Endothelial cell of hepatic sinusoid (primary cell): ENCODE data around the gene FAM107B.

Experiments
- in situ Hi-C: cut with HindIII; loops from 2 replicates; pipeline ENCODE4 v1.10.0; 2017; ENCODE audit warnings: low sequenced_read_pairs

FAM107B gene

DNA sequence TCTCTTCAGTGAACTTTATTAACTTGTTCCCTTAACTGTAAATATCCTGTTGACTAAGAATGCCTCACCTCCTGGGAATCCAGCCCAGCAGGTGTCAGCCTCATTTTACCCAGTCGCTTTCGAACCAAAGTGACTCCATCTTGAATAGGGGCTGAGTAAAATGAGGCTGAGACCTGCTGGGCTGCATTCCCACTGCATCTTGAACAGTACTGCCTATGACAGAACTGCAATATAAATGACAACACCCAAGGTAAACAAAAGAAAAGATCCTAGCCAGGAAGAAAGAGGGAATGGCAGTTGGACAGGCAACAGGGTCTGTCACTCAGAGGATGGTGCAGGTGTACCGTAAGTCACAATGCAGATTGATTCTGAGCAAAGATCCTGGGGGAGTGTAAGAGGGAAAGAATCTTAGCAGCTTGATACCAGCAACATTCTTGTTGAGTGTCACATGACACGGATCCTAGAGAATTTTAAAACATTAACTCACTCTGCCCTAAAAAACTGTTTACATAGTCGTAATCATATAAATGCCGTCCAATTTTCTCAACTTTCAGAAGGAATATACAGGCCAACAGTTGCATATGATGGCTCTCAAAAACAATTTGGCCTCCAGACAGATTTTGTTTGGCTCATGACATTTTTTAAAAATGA lies 4.4 kb upstream of the FAM107B start:
- in situ Hi-C loops, result no loop called here

GRCh38 chr10:14776546-14776945 lies 1.8 kb upstream of the FAM107B start:
- in situ Hi-C loops, result no loop called here

GRCh38 chr10:14775656-14776055 lies 959 bp upstream of the FAM107B start:
- in situ Hi-C loops, result no loop called here

DNA sequence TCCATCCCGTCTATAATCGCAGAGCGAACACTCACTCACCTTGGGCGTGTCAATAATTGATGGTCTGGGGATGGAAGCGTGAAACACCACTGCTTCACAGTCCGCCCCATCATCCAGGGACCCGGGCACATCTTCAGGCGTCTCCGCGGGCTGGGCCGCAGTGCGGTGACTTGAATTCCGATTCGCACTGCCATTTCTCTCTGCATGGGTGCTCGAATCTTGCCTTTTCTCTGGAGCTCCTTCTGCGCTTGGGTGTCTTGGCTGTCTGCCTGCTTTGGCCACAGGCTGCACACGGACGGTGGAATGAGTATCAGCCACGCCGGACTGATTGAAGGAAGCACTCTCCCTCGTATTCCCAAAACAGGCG lies 500 bp downstream of the FAM107B start:
- in situ Hi-C loops, result no loop called here

DNA sequence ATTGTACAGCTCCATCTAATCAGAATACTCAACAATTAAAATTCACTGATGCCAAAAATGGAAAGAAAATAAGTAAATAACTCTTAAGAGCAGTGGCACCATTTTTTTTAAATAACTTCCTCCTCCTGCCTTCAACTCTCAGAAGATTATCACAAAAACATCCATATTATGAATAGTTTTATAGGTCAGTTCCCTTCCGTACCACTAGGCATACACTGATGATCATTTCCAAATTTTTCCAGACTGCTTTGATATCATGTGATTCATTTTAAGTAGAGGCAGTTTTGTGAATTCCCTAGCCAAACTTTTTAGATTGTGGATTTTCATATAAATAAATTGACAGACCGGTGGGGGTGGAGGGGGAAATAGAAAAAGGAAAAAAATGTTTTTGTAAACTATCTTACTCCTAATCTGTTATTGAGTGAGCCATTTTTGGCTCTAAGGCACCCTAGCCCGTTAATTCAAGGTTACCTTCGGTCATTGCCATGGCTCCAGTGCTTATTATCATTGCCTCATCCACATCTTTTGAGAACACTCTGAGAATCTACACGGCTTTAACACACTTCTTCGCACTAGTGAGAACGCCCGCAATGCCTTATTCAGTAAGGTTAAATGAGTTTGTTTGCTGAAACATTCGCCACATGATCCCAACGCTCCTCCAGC lies 1.0 kb downstream of the FAM107B start:
- in situ Hi-C loops, result no loop called here

DNA sequence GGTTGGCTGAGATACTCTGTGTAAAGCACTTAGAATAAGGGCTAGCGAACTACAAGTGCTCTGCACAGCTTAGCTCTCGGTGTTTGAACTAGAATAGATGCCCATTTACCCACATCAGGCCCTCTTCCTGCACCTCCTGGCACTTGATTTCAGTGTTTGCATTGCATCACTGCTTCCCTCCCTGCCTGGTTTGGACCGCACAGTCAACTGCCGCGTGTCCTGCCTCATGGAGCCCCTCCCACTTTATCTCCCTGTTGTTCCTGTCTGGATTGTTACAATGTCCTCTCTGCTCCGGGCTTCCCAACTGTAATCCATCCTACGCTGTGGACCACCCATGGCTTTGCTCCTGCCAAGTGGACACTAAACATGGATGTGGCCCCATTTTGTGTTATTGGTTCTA lies 2.3 kb downstream of the FAM107B start:
- in situ Hi-C loops, result no loop called here

DNA sequence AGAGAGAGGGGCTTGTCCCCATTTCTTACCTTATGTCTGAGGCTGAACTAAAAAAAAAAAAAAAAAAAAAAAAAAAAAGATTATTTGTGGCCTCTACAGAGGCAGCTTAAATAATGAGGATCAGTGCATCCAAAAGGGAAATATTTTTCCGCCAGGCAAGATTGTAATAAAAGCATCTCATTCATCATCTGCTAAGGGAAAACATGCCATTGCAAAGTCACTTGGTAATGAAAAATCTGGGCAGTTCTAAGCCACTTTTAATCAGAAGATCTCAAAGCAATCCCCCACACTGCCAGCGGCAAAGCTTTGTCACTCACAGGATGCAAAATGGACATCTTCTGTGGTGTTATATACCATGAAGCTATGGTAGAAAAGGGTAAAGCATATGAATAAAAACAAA lies 3.8 kb downstream of the FAM107B start:
- in situ Hi-C loops, result no loop called here

DNA sequence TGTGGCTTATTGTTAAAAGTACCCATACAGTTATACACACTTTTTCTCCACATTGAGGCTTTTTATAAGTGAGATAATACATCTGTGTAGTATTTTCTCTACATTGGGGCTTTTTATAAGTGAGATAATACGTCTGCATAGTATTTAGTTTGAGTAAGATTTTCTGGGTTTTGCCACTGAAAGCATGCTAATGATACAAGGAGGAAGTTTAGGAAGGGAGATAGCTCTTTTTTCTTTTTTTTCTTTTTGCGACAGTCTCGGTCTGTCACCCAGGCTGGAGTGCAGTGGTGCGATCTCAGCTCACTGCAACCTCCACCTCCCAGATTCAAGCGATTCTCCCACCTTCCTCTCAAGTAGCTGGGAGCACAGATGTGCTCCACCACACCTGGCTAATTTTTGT lies 13.3 kb downstream of the FAM107B start:
- in situ Hi-C loops, result no loop called here

DNA sequence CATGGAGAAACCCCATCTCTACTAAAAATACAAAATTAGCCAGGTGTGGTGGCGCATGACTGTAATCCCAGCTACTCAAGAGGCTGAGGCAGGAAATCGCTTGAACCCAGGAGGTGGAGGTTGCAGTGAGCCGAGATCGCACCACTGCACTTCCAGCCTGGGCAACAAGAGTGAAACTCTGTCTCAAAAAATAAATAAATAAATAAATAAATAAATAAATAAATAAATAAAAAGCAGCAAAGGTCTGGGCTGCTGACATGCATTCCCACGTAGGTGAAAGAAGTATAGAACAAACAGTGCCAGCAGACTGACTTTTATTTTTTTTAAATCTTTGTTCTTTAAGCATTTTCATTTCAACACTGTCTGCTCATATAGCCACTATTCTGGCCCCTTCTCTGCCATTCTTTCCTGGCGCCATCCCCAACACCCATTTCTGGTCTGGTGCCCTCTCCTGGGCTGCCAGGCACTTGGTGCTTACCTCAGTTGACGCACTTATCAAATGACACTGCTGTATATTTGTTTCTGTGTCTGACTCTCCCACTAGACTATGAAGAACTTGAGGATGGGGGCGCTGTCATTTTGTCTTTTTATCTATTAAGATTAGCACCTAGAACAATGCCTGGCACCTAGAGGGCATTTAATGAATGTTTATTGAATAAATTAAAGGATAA lies 15.6 kb downstream of the FAM107B start:
- in situ Hi-C loops, result no loop called here

GRCh38 chr10:14758451-14758850 lies 16.2 kb downstream of the FAM107B start:
- in situ Hi-C loops, result no loop called here

- in situ Hi-C loops, result no loop called here
These were observed 16.7 kb downstream of the FAM107B start for GRCh38 chr10:14757986-14758385.

GRCh38 chr10:14757394-14757793 lies 17.3 kb downstream of the FAM107B start:
- in situ Hi-C loops, result no loop called here

DNA sequence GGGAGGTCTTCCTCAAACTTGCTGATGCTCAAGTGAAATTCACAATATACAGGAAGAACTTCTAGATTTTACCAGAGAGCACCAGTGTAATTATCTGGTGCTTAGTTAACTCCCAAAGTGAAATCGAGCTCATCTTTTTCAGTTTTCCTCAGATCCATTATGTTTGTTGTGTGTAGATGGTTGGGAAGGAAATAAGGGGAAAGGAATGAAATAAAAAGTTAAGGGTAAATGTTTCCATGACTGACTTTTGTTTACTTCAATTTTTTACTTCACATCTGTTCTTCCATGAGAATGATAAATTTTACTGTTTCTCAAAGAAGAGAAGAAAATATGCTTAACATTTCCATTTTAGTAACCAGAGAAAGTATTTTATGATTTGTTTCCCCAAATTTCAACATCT lies 21.3 kb downstream of the FAM107B start:
- in situ Hi-C loops, result no loop called here

DNA sequence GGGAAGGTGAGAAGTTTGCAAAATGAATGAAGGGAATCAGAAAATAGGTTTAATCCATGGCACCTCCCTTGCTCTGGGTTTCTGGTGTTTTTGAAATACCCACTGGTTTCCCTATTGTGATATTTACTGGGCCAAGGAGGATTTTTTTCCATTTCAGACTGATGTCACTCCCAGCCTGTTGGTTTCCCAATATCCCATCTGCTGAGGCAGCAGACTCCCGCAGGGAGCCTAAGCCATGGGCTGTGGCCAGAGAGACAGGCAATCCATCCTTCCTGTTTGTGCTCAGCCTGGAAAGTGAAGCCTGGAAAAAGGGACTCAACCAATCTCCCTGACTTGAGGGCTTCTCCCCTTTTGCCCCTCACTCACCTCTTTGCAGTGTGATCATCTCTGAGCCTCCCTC lies 22.8 kb downstream of the FAM107B start:
- in situ Hi-C loops, result no loop called here

DNA sequence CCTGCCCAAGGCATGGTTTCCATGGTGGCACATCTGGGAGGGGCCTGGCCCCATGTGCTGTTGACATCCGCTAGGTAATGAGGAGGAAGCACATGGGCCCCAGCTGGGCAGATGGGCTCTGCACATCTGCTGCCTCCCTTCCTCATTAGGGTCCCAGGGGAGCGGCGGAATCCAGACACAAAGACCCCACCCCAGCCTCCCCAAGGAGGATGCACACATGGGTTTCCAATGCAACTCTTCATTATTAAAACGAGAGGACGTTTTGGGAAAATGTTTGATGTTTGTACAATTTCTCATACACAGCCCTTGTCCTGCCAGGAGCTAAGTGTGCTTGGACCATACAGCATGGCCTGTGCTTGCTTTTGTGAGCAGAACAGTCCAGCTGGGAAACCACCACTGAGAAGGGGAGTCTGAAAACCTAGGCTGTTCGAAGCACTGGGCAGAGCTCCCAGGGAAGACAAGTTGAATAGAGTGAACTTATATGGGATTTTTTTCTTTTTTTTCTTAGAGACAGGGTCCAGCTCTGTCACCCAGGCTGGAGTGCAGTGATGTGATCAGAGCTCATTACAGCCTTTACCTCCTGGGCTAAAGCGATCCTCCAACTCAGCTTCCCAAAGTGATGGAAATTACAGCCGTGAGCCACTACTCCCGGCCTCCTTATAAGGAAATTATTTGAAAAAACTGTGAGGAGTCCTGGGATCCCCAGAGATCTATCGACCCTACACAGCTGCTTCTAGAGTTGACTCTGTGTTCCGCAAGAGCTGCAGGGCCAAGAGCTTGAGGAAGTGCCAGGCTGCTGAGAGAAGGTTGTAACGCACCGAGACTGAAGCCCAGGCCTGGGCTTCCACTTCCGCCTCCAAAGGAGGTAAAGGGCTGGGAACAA lies 23.4 kb downstream of the FAM107B start:
- in situ Hi-C loops, result no loop called here

- in situ Hi-C loops, result no loop called here
These were observed 25.5 kb downstream of the FAM107B start for GRCh38 chr10:14749070-14749809.

DNA sequence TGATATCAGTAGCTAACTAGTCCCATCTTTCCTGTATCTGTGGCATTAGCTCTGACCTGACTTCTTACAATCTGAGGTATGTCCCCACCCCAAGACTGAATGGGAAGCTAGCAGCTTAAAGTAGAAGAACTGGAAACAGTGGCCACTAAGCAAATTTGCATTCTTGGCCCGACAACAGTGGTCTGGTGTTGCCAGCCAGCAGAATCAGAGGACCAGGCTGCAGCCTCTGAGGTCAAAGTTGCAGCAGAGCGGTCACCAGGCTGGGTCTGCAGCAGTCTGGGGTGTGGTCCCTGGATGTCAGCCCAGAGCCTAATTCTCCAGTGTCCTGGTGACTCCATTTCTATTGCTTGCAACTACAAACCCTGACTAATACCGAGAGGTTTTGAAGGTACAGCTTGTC lies 26.3 kb downstream of the FAM107B start:
- in situ Hi-C loops, result no loop called here

DNA sequence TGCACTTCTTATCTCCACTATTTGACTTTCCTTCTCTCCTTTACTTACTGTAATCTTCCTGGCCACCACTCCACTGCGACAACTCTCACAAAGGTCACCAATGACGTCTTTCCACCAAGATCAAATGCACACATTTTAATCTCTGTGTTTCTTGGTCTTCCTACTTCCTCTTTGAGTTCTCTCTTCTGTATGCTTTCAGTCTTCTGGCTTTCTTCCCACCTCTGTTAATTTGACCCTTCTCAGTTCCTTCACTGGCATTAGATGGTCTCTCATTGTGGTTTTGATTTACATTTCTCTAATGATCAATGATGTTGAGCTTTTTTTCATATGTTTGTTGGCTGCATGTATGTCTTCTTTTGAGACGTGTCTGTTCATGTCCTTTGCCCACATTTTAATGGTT lies 31.9 kb downstream of the FAM107B start:
- in situ Hi-C loops, result no loop called here

- in situ Hi-C loops, result no loop called here
These were observed 32.3 kb downstream of the FAM107B start for GRCh38 chr10:14742382-14742781.

- in situ Hi-C loops, result no loop called here
These were observed 33.9 kb downstream of the FAM107B start for GRCh38 chr10:14740684-14741247.
